ENCODE data around the gene NTRK3. TPM values are rescaled to one million over a fixed set of nuclear protein-coding genes. Genes with fewer than 3 reads are reported as not detected.

Gene NTRK3
- total and polyA plus RNA-seq, 2 experiments from 2014 or later, result not detected

DNA sequence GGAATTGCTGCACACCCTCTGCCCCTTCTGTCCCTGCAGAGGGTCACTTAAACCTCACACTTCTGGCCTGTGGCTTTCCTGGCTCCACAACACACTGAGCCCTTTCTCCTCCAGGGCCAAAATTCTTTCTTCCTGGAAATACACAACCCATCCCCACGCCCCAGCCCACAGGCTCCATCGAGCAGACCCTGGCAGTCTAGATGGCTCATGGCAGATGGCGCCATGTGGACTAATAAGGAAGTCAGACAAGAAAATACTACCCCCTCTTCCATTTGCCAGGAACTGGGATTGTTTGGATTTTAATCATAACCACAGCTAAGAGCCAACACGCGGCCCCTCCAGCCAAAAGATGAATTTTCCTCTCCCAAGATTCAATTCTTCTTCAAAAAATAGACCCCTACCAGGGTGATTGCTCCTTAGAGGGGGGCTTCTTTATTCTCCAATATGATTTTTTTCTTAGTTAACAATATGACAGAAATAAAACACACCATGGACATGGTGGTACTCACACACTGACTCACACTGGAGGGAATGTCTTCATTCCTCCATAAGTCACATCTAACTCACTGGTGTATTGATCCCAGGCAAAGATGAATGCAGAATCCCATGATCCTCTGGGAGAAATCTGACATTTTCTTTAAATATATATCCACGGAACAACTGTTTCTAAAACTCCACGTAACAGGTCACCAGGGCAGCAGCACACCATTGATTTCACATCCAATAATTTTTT lies 111.5 kb downstream of the NTRK3 start:
- Histone ChIP-seq H3K4me2 (ENCODE audit: unreplicated experiment) (no peak overlapping the region), H3K27ac (no peak overlapping the region), H3K4me1 (ENCODE audit: insufficient read depth) (no peaks in the 10 kb centered on the region), H3K79me2 (ENCODE audit: insufficient read depth) (no peaks in the 10 kb centered on the region), H3K27me3 (replicated peaks; ENCODE audit: insufficient read depth) (no peaks in the 10 kb centered on the region), H3K36me3 (ENCODE audit: low read depth) (no peaks in the 10 kb centered on the region), H4K20me1 (ENCODE audit: insufficient read depth) (no peaks in the 10 kb centered on the region), H3K9me2 (ENCODE audit: insufficient read depth) (no peaks in the 10 kb centered on the region), H2AFZ (no peak overlapping the region), H3K4me3 (no peak overlapping the region), H3F3A (ENCODE audit: insufficient read depth) (no peaks in the 10 kb centered on the region), H3K9ac (no peak overlapping the region), H3K9me3 (ENCODE audit: low read depth) (no peaks in the 10 kb centered on the region)
- DNase-seq, result no peak
- no peak for TF ChIP-seq EZH2phosphoT487 (IDR thresholded peaks at IDR 0.05; ENCODE audit: insufficient read depth, low read depth)
- no peak for TF ChIP-seq EZH2 (IDR thresholded peaks at IDR 0.05; ENCODE audit: insufficient read depth, poor library complexity, severe bottlenecking)
- WGBS, 2 experiments (ENCODE audit: low coverage in 1 of 2, low lambda C conversion rate in 2 of 2, missing lambda C conversion rate in 2 of 2), result 15 to 16% methylated on average over 7 of the region's 7 CpGs
- in situ Hi-C loops (cut with MboI), result no loop called here

GRCh38 chr15:88142121-88142520 lies 114.4 kb downstream of the NTRK3 start:
- 49 to 52% methylated on average over 6 of the region's 6 CpGs for WGBS, 2 experiments (ENCODE audit: low coverage in 1 of 2, low lambda C conversion rate in 2 of 2, missing lambda C conversion rate in 2 of 2)
- Histone ChIP-seq H3K9me2 (ENCODE audit: insufficient read depth) (no peaks in the 10 kb centered on the region), H3K27ac (no peak overlapping the region), H2AFZ (no peak overlapping the region), H3K9me3 (ENCODE audit: low read depth) (no peaks in the 10 kb centered on the region), H3K4me3 (no peak overlapping the region), H3K4me1 (ENCODE audit: insufficient read depth) (no peaks in the 10 kb centered on the region), H3K36me3 (ENCODE audit: low read depth) (no peaks in the 10 kb centered on the region), H3K27me3 (replicated peaks; ENCODE audit: insufficient read depth) (no peaks in the 10 kb centered on the region), H4K20me1 (ENCODE audit: insufficient read depth) (no peaks in the 10 kb centered on the region), H3F3A (ENCODE audit: insufficient read depth) (no peaks in the 10 kb centered on the region), H3K79me2 (ENCODE audit: insufficient read depth) (no peaks in the 10 kb centered on the region), H3K4me2 (ENCODE audit: unreplicated experiment) (no peak overlapping the region), H3K9ac (no peak overlapping the region)
- TF ChIP-seq EZH2phosphoT487 (IDR thresholded peaks at IDR 0.05; ENCODE audit: insufficient read depth, low read depth), result no peak
- no peak for DNase-seq
- in situ Hi-C loops (cut with MboI), result no loop called here

DNA sequence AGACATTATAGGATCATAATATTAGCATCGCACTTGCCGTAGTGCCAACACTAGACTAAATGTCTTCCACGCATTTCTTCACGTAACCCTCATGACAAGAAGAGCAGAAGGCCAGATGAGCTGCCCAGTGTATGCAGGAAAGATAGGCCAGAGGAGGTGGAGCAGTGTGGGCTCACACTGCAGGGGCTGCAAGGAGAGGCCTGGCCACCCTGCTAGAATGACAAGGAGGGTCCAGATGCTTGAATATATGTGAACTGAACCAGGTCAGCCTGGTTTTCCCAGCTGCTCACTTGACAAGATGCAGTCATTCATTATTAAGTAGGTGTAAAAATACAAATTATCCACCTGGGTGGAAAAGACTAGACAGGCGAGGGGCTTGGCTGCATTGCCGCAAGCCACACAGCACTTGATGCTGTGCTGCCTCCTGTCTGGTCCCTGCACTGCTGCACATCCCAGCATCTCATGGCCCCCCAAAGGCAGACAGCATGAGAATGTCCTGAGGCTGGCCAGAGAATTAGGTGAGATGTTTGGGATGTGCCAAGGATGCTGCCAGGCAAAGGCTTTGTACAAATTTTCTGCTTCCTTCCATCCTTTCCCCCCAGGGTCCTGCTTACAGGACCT lies 115.2 kb downstream of the NTRK3 start:
- in situ Hi-C loops (cut with MboI), result no loop called here
- Histone ChIP-seq H3K4me3 (no peak overlapping the region), H3K36me3 (ENCODE audit: low read depth) (no peaks in the 10 kb centered on the region), H3K9me3 (ENCODE audit: low read depth) (no peaks in the 10 kb centered on the region), H3K27ac (no peak overlapping the region), H3F3A (ENCODE audit: insufficient read depth) (no peaks in the 10 kb centered on the region), H3K4me2 (ENCODE audit: unreplicated experiment) (no peak overlapping the region), H4K20me1 (ENCODE audit: insufficient read depth) (no peaks in the 10 kb centered on the region), H3K4me1 (ENCODE audit: insufficient read depth) (no peaks in the 10 kb centered on the region), H2AFZ (no peak overlapping the region), H3K9me2 (ENCODE audit: insufficient read depth) (no peaks in the 10 kb centered on the region), H3K27me3 (replicated peaks; ENCODE audit: insufficient read depth) (no peaks in the 10 kb centered on the region), H3K9ac (no peak overlapping the region), H3K79me2 (ENCODE audit: insufficient read depth) (no peaks in the 10 kb centered on the region)
- no peak for DNase-seq
- WGBS, 2 experiments (ENCODE audit: low coverage in 1 of 2, low lambda C conversion rate in 2 of 2, missing lambda C conversion rate in 2 of 2), result 46 to 54% methylated on average over 6 of the region's 6 CpGs
- TF ChIP-seq EZH2 (IDR thresholded peaks at IDR 0.05; ENCODE audit: insufficient read depth, poor library complexity, severe bottlenecking) (no peak), EZH2phosphoT487 (IDR thresholded peaks at IDR 0.05; ENCODE audit: insufficient read depth, low read depth) (no peak)

DNA sequence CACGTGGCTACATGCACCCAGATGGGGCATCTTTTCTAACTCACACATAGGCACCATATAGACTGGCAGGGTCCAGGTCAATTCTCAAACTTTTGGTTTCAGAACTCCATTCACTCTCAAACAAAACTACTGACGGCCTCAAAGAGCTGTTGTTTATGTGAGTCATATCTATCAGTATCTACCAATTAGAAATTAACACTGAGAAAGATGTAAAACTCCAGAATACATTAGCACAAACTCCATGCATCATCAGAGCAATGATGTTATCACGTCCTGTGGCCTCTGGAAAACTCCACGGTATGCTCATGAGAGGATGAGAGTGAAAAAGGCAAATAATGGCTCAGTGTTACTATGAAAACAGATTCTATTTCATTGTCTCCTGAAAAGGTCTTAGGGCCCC lies 116.1 kb downstream of the NTRK3 start:
- no peaks in the 10 kb centered on the region for H3K9me2 ChIP-seq (ENCODE audit: insufficient read depth)
- no peaks in the 10 kb centered on the region for H3F3A ChIP-seq (ENCODE audit: insufficient read depth)
- H4K20me1 ChIP-seq (ENCODE audit: insufficient read depth), result no peaks in the 10 kb centered on the region
- 7 to 12% methylated on average over 4 of the region's 4 CpGs for WGBS, 2 experiments (ENCODE audit: low coverage in 1 of 2, low lambda C conversion rate in 2 of 2, missing lambda C conversion rate in 2 of 2)
- H3K9me3 ChIP-seq (ENCODE audit: low read depth), result no peaks in the 10 kb centered on the region
- H3K4me3 ChIP-seq, result no peak overlapping the region
- H2AFZ ChIP-seq, result no peak overlapping the region
- H3K27ac ChIP-seq, result no peak overlapping the region
- H3K27me3 ChIP-seq (replicated peaks; ENCODE audit: insufficient read depth), result no peaks in the 10 kb centered on the region
- no peak overlapping the region for H3K4me2 ChIP-seq (ENCODE audit: unreplicated experiment)
- no peak overlapping the region for H3K9ac ChIP-seq
- H3K4me1 ChIP-seq (ENCODE audit: insufficient read depth), result no peaks in the 10 kb centered on the region
- in situ Hi-C loops (cut with MboI), result no loop called here
- H3K36me3 ChIP-seq (ENCODE audit: low read depth), result no peaks in the 10 kb centered on the region
- DNase-seq, result no peak
- no peaks in the 10 kb centered on the region for H3K79me2 ChIP-seq (ENCODE audit: insufficient read depth)
- TF ChIP-seq EZH2phosphoT487 (IDR thresholded peaks at IDR 0.05; ENCODE audit: insufficient read depth, low read depth), result no peak
- TF ChIP-seq EZH2 (IDR thresholded peaks at IDR 0.05; ENCODE audit: insufficient read depth, poor library complexity, severe bottlenecking), result no peak
